Activated CD8-positive, alpha-beta memory T cell treated with anti-CD3 and anti-CD28 coated beads for 4 hours (primary cell): ENCODE results near the gene SWT1.
"Not testable (repeated sequence)": the region's sequence is repeated elsewhere in the genome, so short reads cannot be mapped to it uniquely, and the experiment has no call there.

Experiments
- DNase-seq, 2 donors: peaks; one replicate each; pipeline ENCODE4 v3.0.0-alpha.2; 2020; ENCODE audit warnings: low read depth in 2 of 2

The SWT1 gene

GRCh38 chr1:185319139-185319475 is 162.1 kb downstream of the SWT1 start:
- DNase-seq = no peak

GRCh38 chr1:185321104-185321503 is 164.1 kb downstream of the SWT1 start:
- not testable (repeated sequence) for DNase-seq

- DNase-seq = not testable (repeated sequence)
Observed at GRCh38 chr1:185321653-185322221, 164.8 kb downstream of the SWT1 start.

- DNase-seq = no peak
Observed at GRCh38 chr1:185322636-185323035, 165.7 kb downstream of the SWT1 start.

- DNase-seq = no peak
Observed at GRCh38 chr1:185324118-185324517, 167.2 kb downstream of the SWT1 start.

GRCh38 chr1:185325413-185325812 is 168.4 kb downstream of the SWT1 start:
- DNase-seq = no peak

GRCh38 chr1:185328255-185328654 is 171.3 kb downstream of the SWT1 start:
- no peak for DNase-seq

GRCh38 chr1:185334182-185334581 is 177.2 kb downstream of the SWT1 start:
- DNase-seq = no peak

- no peak for DNase-seq
Observed at GRCh38 chr1:185337246-185337645, 180.3 kb downstream of the SWT1 start.

- no peak for DNase-seq
Observed at GRCh38 chr1:185338719-185339622, 182.0 kb downstream of the SWT1 start.

- no peak for DNase-seq
Observed at GRCh38 chr1:185341196-185341781, 184.3 kb downstream of the SWT1 start.
